Activated naive CD8-positive, alpha-beta T cell treated with anti-CD3 and anti-CD28 coated beads for 36 hours (primary cell): ENCODE results near the gene KDM6A. TPM values are rescaled to one million over a fixed set of nuclear protein-coding genes. Genes with fewer than 3 reads are reported as not detected.
A peak's percentile ranks its signal among the peaks of the same experiment; 100 is the strongest.
"Not testable (repeated sequence)": the region's sequence is repeated elsewhere in the genome, so short reads cannot be mapped to it uniquely, and the experiment has no call there.

ENCODE experiments used
- DNase-seq: peaks from one replicate; pipeline ENCODE4 v3.0.0; 2021
- H3K27ac Mint-ChIP-seq: one replicate; pipeline ENCODE4 v1.8.0; 2022; ENCODE audit warnings: mild to moderate bottlenecking, moderate library complexity, mixed read lengths
- H3K27me3 Mint-ChIP-seq: one replicate; pipeline ENCODE4 v1.8.0; 2022; ENCODE audit warnings: mild to moderate bottlenecking, mixed read lengths
- H3K36me3 Mint-ChIP-seq: one replicate; pipeline ENCODE4 v1.8.0; 2021; ENCODE audit warnings: mild to moderate bottlenecking, mixed read lengths
- H3K4me1 Mint-ChIP-seq: one replicate; pipeline ENCODE4 v1.8.0; 2021; ENCODE audit warnings: mixed read lengths
- H3K4me3 Mint-ChIP-seq: one replicate; pipeline ENCODE4 v1.8.0; 2022; ENCODE audit warnings: mild to moderate bottlenecking, moderate library complexity, mixed read lengths
- H3K9me3 Mint-ChIP-seq: one replicate; pipeline ENCODE4 v1.8.0; 2022; ENCODE audit warnings: mixed read lengths
- total RNA-seq, 2 experiments: library from RNA; stranded (reverse); gene quantifications; one replicate each; pipeline ENCODE4 v1.2.3, GENCODE V29; 2021

KDM6A gene
- total RNA-seq: 10 to 100 TPM; 15.8 to 17.4 TPM

DNA sequence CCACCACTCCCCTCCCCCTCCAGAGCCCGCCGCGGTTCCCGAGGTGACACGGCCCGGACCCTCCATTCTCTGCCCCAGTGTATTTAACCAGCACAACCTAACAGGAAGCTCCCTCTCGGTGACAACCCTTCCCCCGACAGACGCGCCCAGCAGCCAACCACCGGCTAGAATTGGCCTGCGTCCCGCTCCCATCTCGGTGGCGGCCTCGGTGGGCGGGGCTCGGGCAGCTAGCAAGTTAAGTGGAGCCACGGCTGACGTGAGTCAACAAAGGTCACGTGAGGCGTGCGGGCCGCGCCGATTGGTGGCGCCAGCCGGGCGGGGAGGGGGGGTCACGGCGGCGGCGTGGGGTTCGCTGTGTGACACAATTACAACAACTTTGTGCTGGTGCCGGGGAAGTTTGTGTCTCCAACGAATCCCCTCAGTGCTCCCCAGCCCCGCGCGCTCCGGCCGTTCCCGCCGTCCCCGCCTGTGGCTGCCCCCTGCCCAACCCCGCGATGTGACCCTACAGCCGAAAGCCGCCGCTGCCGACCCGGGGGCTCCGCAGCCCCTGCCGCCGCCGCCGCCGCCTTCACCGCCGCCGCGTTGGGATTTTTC, at the start of gene KDM6A:
TSS of gene KDM6A (plus strand) at position 368 of the 594 bp plus-strand sequence. CDS start 364 bp downstream, outside the sequence.
- peak; percentile 94 for DNase-seq
- no peaks in the 10 kb centered on the region for H3K27me3 Mint-ChIP-seq
- H3K27ac Mint-ChIP-seq: peak within 1 kb of the TSS; percentile 98
- peak within 1 kb of the TSS; percentile 93 for H3K4me3 Mint-ChIP-seq
- no peaks in the 10 kb centered on the region for H3K9me3 Mint-ChIP-seq
- H3K36me3 Mint-ChIP-seq: peaks cover 6% of the 10 kb centered on the region
- H3K4me1 Mint-ChIP-seq: peaks cover 1% of the 10 kb centered on the region

DNA sequence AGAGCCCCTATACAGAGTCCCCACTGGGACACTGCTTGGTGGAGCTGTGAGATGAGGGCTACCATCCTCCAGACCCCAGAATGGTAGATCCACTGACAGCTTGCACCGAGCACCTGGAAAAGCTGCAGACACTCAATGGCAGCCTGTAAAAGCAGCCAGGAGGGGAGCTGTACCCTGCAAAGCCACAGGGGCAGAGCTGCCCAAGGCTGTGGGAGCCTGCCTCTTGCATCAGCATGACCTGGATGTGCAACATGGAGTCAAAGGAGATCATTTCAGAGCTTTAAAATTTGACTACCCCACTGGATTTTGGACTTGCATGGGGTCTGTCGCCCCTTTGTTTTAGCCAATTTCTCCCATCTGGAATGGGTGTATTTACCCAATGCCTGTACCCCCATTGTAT, 49.8 kb upstream of the KDM6A start:
- H3K9me3 Mint-ChIP-seq, H3K27ac Mint-ChIP-seq, H3K4me3 Mint-ChIP-seq, DNase-seq, H3K4me1 Mint-ChIP-seq, H3K27me3 Mint-ChIP-seq, H3K36me3 Mint-ChIP-seq: not testable (repeated sequence)

DNA sequence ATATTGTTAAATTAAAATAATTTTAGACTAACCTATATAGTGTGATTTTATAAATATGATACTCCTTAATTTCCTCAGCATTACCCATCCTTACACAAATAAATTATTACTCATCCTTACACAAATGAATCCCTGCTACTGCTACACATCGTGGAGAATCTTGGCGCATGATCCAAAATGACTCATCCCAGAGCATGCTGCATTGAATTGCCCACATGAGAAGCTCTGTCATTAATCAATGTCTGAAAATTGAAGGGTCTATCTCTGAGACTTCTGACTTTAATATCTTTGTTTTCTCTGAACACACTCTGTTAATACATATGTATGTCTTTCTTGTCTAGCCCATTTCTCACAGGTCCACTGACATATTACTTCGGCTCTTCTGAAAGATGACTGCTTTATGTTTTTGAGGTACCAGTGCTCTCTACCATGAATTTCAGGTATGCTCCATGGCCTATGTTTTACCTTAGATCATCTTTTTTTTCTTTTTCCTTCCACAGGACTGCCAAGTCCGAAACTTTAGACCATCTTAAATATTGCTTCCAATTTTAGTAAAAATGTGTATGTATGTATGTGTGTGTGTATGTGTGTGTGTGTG, 44.9 kb upstream of the KDM6A start:
- Mint-ChIP-seq H3K27me3 (no peaks in the 10 kb centered on the region), H3K27ac (no peak overlapping the region), H3K9me3 (no peaks in the 10 kb centered on the region), H3K4me1 (no peaks in the 10 kb centered on the region), H3K36me3 (no peaks in the 10 kb centered on the region), H3K4me3 (no peak overlapping the region)
- DNase-seq: no peak

DNA sequence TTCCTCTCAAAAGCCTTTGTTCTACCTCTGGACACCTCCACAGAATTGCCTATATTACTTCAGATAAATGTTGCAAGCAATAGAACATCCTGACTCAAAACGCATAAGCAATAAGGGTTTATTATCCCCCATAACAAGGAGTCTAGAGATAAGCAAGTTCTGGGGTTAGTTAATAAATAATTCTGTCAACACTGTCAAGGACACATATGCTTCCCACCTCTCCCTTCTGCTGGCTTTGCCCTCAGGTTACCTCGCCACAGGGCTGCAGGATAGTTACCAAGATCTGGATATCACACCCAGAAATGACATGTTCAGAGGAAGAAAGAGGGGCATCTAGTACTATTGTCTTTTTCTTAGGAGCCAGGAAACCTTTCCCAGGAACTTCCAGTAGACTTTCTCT, 43.2 kb upstream of the KDM6A start:
- no peaks in the 10 kb centered on the region for H3K4me1 Mint-ChIP-seq
- DNase-seq: no peak
- no peaks in the 10 kb centered on the region for H3K9me3 Mint-ChIP-seq
- no peaks in the 10 kb centered on the region for H3K36me3 Mint-ChIP-seq
- no peak overlapping the region for H3K27ac Mint-ChIP-seq
- H3K27me3 Mint-ChIP-seq: no peaks in the 10 kb centered on the region
- no peak overlapping the region for H3K4me3 Mint-ChIP-seq

DNA sequence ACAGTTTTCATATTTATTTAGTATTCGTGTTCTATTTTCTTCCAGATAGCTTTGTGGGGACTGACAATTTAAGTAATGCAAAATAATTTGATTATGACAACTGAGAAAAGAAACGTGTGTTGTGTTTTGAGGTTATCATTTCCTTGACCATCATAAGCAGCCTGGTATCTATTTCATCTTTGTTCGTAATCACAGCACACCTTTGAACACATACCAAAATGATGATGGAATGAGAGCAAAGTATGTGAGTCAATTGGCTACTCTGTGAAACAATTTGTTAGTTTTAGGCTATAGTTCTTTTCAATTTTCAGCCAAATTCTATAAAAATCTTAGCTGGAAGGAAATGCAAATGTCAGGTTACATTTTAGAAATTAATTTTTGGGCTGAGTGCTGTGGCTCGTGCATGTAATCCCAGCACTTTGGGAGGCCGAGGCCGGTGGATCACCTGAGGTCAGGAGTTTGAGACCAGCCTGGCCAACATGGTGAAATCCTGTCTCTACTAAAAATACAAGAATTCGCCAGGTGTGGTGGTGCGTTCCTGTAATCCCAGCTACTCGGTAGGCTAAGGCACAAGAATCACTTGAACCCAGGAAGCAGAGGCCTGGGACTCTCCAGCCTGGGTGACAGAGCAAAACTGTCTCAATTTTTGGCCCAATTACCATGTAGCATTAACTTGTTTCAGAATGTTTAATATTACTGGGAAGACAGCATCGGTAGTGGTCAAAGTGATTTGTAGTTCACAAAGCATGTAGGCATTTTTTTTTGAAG, 30.3 kb upstream of the KDM6A start:
- no peak for DNase-seq
- Mint-ChIP-seq H3K36me3 (peaks cover 1% of the 10 kb centered on the region), H3K27me3 (no peaks in the 10 kb centered on the region), H3K4me3 (no peak overlapping the region), H3K9me3 (no peaks in the 10 kb centered on the region), H3K27ac (no peak overlapping the region), H3K4me1 (no peaks in the 10 kb centered on the region)

DNA sequence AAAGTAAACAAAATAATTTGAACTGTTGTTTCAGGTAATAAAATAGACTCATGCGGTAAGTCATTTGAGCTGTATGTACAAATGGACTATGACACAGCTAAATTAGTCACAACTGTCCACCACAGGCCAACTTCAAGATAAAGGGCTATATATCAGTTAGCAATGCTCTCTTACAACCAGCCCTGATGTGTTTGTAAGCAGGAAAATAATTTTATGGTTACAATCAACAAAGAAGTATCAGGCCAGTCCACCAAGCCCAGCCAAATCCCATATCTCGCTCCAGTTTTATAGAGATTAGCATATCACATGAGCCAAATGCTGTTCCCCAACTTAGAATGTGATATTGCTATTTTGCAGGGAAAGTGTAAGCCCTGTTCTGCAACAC, 29.7 kb upstream of the KDM6A start:
- Mint-ChIP-seq H3K36me3 (peaks cover under 1% of the 10 kb centered on the region), H3K9me3 (no peaks in the 10 kb centered on the region), H3K4me1 (no peaks in the 10 kb centered on the region), H3K27ac (no peak overlapping the region), H3K4me3 (no peak overlapping the region), H3K27me3 (no peaks in the 10 kb centered on the region)
- DNase-seq: no peak

DNA sequence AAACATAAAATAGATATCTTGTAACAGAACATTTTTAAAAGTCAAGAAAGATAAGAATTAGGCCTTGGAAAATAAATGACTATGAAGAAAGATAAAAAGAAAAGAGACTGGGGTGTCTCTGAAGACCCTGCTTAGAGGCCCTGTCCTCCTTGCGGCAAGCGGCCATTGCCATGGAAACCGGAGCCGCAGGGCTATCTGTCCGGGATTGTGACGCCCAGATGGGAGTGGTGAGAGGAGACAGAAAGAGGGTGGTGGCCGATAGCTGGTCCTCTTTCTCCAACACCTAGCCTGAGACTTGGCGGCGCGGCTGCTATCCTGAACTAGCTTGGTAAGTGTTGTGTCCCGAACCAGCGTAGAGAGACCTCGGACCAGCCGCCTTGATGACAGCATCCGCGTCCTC, 29.2 kb upstream of the KDM6A start, which contains the start of gene DUSP21:
TSS of gene DUSP21 (plus strand) at position 269 of the 400 bp plus-strand sequence. CDS start at position 381, 112 bp downstream.
- Mint-ChIP-seq H3K27me3 (no peaks in the 10 kb centered on the region), H3K9me3 (no peaks in the 10 kb centered on the region), H3K36me3 (no peaks in the 10 kb centered on the region), H3K4me1 (no peaks in the 10 kb centered on the region), H3K4me3 (no peak within 1 kb of the TSS), H3K27ac (no peak within 1 kb of the TSS)
- DNase-seq: no peak

DNA sequence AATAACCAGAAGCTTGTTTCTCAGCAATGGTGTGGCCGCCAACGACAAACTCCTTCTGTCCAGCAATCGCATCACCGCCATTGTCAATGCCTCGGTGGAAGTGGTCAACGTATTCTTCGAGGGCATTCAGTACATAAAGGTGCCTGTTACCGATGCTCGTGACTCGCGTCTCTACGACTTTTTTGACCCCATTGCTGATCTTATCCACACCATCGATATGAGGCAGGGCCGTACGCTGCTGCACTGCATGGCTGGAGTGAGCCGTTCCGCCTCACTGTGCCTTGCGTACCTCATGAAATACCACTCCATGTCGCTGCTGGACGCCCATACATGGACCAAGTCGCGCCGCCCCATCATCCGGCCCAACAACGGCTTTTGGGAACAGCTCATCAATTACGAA, 28.8 kb upstream of the KDM6A start:
- Mint-ChIP-seq H3K4me3 (no peak overlapping the region), H3K36me3 (no peaks in the 10 kb centered on the region), H3K27ac (no peak overlapping the region), H3K9me3 (no peaks in the 10 kb centered on the region), H3K27me3 (no peaks in the 10 kb centered on the region), H3K4me1 (no peaks in the 10 kb centered on the region)
- no peak for DNase-seq

DNA sequence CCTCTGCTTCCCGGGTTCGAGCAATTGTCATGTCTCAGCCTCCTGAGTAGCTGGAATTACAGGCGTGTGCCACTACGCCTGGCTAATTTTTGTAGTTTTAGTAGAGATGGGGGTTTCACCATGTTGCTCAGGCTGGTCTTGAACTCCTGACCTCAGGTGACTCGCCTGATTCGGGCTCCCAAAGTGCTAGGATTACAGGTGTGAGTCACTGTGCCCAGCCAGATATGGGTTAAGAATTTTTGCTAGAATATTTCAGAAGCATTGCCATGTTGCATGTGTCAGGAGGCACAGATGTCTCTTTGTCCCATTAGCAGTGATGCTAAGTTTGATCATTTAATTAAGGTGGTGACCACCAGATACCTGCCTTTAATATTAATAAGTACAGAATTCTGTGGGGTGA, 22.1 kb upstream of the KDM6A start:
- not testable (repeated sequence) for H3K27ac Mint-ChIP-seq, H3K4me1 Mint-ChIP-seq, H3K36me3 Mint-ChIP-seq, H3K27me3 Mint-ChIP-seq, H3K4me3 Mint-ChIP-seq, DNase-seq, H3K9me3 Mint-ChIP-seq

DNA sequence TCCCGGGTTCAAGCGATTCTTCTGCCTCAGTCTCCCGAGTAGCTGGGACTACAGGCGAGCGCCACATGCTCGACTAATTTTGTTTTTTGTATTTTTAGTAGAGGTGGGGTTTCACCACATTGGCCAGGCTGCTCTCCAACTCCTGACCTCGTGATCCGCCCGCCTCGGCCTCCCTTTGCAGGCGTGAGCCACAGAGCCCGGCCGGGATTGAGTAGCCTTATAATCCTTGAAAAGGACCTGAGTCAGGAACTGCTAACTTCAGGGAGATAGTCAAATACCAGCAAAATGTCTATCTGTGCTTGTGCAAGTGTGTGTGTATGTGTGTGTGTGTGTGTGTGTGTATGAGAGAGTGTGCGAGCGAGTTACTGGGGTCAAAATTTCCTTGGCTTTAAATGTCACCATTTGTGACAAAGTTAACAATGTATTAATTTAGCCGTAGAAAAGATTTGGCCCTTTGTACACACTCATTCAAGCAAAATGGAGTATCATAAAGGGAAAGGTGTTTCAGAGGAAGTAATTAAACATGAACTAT, 1.8 kb upstream of the KDM6A start:
- H3K36me3 Mint-ChIP-seq: peaks cover 6% of the 10 kb centered on the region
- no peaks in the 10 kb centered on the region for H3K9me3 Mint-ChIP-seq
- peak overlapping the region; percentile 66 for H3K4me3 Mint-ChIP-seq
- no peaks in the 10 kb centered on the region for H3K4me1 Mint-ChIP-seq
- H3K27me3 Mint-ChIP-seq: no peaks in the 10 kb centered on the region
- H3K27ac Mint-ChIP-seq: no peak overlapping the region
- no peak for DNase-seq

DNA sequence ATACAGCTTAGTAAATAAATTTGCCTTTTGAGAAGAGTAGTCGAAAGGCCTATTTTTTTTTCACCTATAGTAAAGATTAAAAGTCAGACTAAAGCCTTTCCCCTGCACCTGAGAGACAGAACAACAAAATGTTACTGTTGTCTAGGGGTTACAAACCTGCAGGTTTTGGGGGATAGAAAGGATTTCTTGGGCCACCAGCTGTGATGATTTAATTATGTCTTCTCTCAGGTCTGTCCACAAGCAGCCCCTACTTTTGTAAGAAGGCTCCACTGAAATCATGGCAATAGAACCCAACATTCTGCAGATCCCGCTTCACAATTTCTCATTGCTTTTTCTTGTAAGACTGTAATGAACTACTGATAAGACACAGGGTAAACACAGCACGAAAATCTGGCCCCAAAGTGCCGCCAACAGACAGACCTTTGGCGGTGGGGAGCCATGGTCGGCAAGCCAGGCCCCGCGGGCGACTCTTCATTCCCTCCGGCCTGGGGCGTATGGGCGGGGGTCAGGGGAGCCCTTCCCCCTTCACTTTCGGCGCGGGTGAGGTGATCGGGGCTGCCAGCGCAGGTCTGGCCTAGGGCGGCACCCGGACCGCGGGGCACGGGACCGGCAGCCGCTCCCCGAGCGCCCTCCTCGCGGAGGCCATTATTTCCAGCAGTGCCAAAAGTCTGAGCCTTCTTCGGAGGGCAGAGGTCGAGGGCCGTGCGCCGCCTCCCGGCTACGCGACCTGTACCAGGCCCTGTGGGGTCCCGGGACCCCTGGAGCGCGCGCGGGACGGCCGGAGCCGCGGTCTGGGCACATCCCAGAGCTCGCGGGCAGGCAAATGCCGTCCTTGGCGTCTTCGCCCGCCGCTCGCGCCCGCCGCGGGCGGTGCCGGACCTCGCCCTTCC, 812 bp upstream of the KDM6A start:
- Mint-ChIP-seq H3K36me3 (peaks cover 6% of the 10 kb centered on the region), H3K9me3 (no peaks in the 10 kb centered on the region), H3K27me3 (no peaks in the 10 kb centered on the region), H3K4me3 (peak overlapping the region; percentile 93), H3K4me1 (peaks cover 1% of the 10 kb centered on the region), H3K27ac (peak overlapping the region; percentile 89)
- peak; percentile 32 for DNase-seq

DNA sequence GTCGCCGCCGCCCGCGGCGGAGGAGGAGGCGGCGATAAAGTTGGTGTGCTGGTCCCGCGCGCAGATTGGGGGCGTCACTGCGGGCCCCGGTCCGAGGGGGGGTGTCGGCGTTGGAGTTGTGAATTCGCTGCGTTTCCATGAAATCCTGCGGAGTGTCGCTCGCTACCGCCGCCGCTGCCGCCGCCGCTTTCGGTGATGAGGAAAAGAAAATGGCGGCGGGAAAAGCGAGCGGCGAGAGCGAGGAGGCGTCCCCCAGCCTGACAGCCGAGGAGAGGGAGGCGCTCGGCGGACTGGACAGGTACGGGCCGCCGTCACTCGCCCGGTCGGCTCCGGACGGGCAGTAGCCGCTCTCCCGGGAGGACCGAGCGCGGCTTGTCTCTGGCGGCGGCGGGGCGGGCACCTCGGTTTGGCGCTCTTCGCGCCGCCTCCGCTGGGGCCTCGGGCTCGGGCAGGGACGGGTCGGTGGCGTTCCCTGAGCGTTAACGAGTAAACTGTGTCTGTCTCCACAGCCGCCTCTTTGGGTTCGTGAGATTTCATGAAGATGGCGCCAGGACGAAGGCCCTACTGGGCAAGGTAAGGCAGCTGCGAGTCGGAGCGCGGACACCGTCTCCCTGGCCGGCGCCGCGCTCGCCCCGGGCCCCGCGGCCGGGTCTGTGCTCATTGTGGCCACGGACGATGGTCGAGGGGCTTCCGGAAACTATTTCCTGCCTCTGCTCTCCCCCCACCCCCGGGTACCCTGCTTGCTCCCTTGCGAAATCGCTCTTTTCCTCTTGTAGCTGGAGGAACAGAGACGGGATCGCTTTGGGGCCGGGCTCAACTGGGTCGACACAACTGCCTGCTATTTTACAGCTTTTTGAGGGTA, 658 bp downstream of the KDM6A start:
- H3K36me3 Mint-ChIP-seq: peaks cover 6% of the 10 kb centered on the region
- no peaks in the 10 kb centered on the region for H3K9me3 Mint-ChIP-seq
- H3K4me1 Mint-ChIP-seq: peaks cover 1% of the 10 kb centered on the region
- H3K27me3 Mint-ChIP-seq: no peaks in the 10 kb centered on the region
- peak; percentile 39 for DNase-seq
- H3K27ac Mint-ChIP-seq: peak overlapping the region; percentile 98
- H3K4me3 Mint-ChIP-seq: peak overlapping the region; percentile 93

DNA sequence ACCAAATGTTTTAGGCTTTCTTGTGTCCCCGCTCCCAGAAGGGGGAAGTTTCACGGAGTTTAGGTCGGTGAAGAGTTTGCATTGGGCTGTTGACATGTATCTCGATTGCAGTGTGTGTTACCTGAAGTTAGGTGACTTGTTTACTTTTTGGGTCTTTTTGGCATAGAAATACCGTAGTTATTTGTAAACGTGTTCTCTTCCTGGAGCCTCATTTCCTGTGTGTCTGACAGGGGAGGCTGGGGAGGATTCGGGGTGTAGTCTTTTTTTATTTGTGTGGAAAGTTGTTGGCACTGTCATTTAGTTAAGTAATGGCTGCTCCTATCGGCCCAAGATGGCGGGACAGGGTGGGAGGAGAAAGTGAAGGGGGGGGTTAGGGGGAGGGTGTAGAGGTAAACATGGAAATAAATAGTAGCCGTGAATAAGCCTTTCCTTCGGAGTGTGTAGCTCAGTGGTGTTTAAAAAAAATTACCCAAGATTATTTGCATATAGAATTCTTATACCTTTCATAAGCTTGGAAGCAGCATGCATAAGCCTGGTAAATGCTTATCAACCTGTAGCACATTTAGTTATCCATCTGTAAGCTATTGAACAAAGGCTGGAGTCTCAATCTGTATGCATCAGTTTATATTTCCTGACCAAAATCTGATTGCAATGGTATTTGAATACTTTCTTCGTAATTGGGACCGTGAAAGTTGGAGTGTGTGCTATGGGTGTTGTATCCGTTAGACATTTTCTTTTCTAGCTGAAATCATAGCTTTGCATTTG, 1.6 kb downstream of the KDM6A start:
- H3K4me1 Mint-ChIP-seq: peaks cover 1% of the 10 kb centered on the region
- H3K27me3 Mint-ChIP-seq: no peaks in the 10 kb centered on the region
- peaks cover 2% of the 10 kb centered on the region for H3K9me3 Mint-ChIP-seq
- DNase-seq: peak; percentile 20
- peaks cover 9% of the 10 kb centered on the region for H3K36me3 Mint-ChIP-seq
- peak overlapping the region; percentile 93 for H3K4me3 Mint-ChIP-seq
- peak overlapping the region; percentile 98 for H3K27ac Mint-ChIP-seq
